ENCODE measurements around the gene TLNRD1.

Gene TLNRD1

GRCh38 chr15:81024265-81024872 is 23.6 kb downstream of the TLNRD1 start:
- intact Hi-C loops (cut with DNase I): no loop called here
- no peak for DNase-seq

GRCh38 chr15:81024936-81025335 is 24.2 kb downstream of the TLNRD1 start:
- intact Hi-C loops (cut with DNase I): no loop called here
- no peak for DNase-seq

GRCh38 chr15:81025721-81026370 is 25.1 kb downstream of the TLNRD1 start:
- intact Hi-C loops (cut with DNase I): no loop called here
- DNase-seq: no peak

GRCh38 chr15:81026836-81027599 is 26.3 kb downstream of the TLNRD1 start:
- intact Hi-C loops (cut with DNase I): no loop called here
- DNase-seq: no peak

- intact Hi-C loops (cut with DNase I): no loop called here
- DNase-seq: no peak
Observed at GRCh38 chr15:81029414-81030300, 28.9 kb downstream of the TLNRD1 start.

- intact Hi-C loops (cut with DNase I): no loop called here
- DNase-seq: no peak
Observed at GRCh38 chr15:81030301-81030750, 29.6 kb downstream of the TLNRD1 start.

GRCh38 chr15:81031203-81031602 is 30.5 kb downstream of the TLNRD1 start:
- intact Hi-C loops (cut with DNase I): no loop called here
- no peak for DNase-seq

GRCh38 chr15:81032355-81032754 is 31.6 kb downstream of the TLNRD1 start:
- intact Hi-C loops (cut with DNase I): no loop called here
- no peak for DNase-seq

GRCh38 chr15:81032818-81033217 is 32.1 kb downstream of the TLNRD1 start:
- intact Hi-C loops (cut with DNase I): no loop called here
- no peak for DNase-seq

- intact Hi-C loops (cut with DNase I): no loop called here
- DNase-seq: no peak
Observed at GRCh38 chr15:81033508-81033907, 32.8 kb downstream of the TLNRD1 start.

- intact Hi-C loops (cut with DNase I): no loop called here
Observed at GRCh38 chr15:81037952-81038743, 37.4 kb downstream of the TLNRD1 start.

GRCh38 chr15:81038975-81039607 is 38.4 kb downstream of the TLNRD1 start:
- no peak for DNase-seq
- intact Hi-C loops (cut with DNase I): no loop called here

More at GRCh38 chr15:81037952-81038743, 37.4 kb downstream of the TLNRD1 start:
- no peak for DNase-seq

GRCh38 chr15:81040757-81041156 is 40.0 kb downstream of the TLNRD1 start:
- no peak for DNase-seq
- intact Hi-C loops (cut with DNase I): no loop called here

- intact Hi-C loops (cut with DNase I): no loop called here
- no peak for DNase-seq
Observed at GRCh38 chr15:81043281-81043934, 42.7 kb downstream of the TLNRD1 start.

GRCh38 chr15:81043935-81044575 is 43.3 kb downstream of the TLNRD1 start:
- no peak for DNase-seq
- intact Hi-C loops (cut with DNase I): no loop called here

- intact Hi-C loops (cut with DNase I): no loop called here
- no peak for DNase-seq
Observed at GRCh38 chr15:81046290-81046689, 45.6 kb downstream of the TLNRD1 start.

- intact Hi-C loops (cut with DNase I): no loop called here
- no peak for DNase-seq
Observed at GRCh38 chr15:81047928-81048327, 47.2 kb downstream of the TLNRD1 start.

GRCh38 chr15:81049835-81050234 is 49.1 kb downstream of the TLNRD1 start:
- intact Hi-C loops (cut with DNase I): no loop called here
- DNase-seq: peak in 9 of 10 donors; percentile 38 to 96 (median 62)

Measured in posterior cingulate gyrus (tissue), 11 donors.